ENCODE data around the gene TLCD2.
A peak's percentile ranks its signal among the peaks of the same experiment; 100 is the strongest.

Gene TLCD2

DNA sequence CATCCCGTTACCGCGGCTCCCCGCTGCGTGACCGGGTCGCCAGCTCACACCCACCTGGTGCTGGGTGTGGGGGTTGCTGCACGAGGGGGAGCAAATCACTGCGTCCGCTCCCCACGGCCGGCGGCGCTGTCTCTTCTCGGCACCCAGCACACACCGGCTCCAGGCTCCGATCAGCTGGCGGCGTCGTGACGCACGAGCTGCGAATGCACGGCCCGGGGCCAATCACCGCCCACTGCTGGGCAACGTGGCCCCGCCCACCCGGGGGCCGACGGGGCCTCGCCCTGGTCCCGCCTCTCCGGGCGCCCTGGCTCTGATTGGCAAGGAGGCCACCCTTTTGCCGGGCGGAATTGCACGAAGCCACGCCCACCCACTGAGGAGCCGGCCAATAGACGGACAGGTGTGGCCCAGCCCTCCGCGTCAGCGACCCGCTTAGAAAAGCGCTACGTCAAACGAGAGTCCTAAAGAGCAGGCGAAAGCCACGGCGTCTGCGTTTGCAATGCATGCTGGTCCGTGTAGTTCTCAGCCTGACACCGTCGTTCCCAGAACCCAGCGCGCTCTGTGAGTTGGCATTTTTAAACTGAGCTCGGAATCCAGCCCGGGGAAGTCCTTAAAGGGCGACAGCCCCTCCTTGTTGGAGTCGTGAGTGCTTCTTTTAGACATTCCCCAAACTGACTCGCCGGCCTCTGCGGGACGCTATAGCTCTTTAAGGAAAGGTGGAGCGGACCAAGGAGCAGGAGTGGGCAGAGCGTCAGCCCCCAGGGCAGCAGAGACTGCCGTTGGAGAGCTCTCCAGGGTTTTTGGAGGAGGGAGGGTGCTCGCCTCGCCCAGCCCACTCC, 6.1 kb upstream of the TLCD2 start:
- Histone ChIP-seq H3K4me1 (ENCODE audit: control insufficient read depth in 1 of 2, insufficient read depth in 2 of 2, low read length in 2 of 2) (peaks cover 16 to 25% of the 10 kb centered on the region in 2 experiments), H3K79me1 (ENCODE audit: low read length) (peaks cover 34% of the 10 kb centered on the region), H3K36me3 (ENCODE audit: control insufficient read depth in 1 of 2, insufficient read depth in 2 of 2, low read length in 2 of 2) (peaks cover 25 to 26% of the 10 kb centered on the region in 2 experiments), H3K9me3 (ENCODE audit: insufficient read depth, low read depth, low read length) (no peaks in the 10 kb centered on the region), H3K79me2 (ENCODE audit: control insufficient read depth, insufficient read depth, low read length, poor library complexity) (peaks cover 29% of the 10 kb centered on the region), H4K8ac (ENCODE audit: low read depth, low read length) (peak overlapping the region; percentile 98), H3K4ac (ENCODE audit: low read depth, low read length) (peak overlapping the region; percentile 92), H4K91ac (ENCODE audit: low read depth, low read length) (peak overlapping the region; percentile 100), H2AFZ (ENCODE audit: insufficient read depth, low read length, poor library complexity) (peak overlapping the region; percentile 89), H2BK5ac (ENCODE audit: low read depth, low read length, poor library complexity) (peak overlapping the region; percentile 100), H3K9ac (ENCODE audit: low read length) (peak overlapping the region; percentile 97), H3K27me3 (ENCODE audit: insufficient read depth, low read length) (no peaks in the 10 kb centered on the region), H4K12ac (ENCODE audit: low read depth, low read length) (peak overlapping the region; percentile 95), H2AK5ac (ENCODE audit: low read length) (peak overlapping the region; percentile 91), H3K23ac (ENCODE audit: low read length) (no peak overlapping the region), H2BK120ac (ENCODE audit: insufficient read depth, low read length, poor library complexity) (peak overlapping the region; percentile 99), H3K18ac (ENCODE audit: low read length) (peak overlapping the region; percentile 89), H2BK12ac (ENCODE audit: low read length) (peak overlapping the region; percentile 47), H3K4me2 (ENCODE audit: low read length) (peak overlapping the region; percentile 75), H3K27ac (ENCODE audit: low read depth, low read length) (peak overlapping the region; percentile 100), H3K14ac (ENCODE audit: low read length) (peak overlapping the region; percentile 98), H3K4me3 (ENCODE audit: low read depth, low read length) (peak overlapping the region; percentile 99)
- DNase-seq, result peak; percentile 100
- WGBS (ENCODE audit: extremely low coverage, insufficient coverage, insufficient read length), result no CpG with 5 or more reads among the region's 70 CpGs

DNA sequence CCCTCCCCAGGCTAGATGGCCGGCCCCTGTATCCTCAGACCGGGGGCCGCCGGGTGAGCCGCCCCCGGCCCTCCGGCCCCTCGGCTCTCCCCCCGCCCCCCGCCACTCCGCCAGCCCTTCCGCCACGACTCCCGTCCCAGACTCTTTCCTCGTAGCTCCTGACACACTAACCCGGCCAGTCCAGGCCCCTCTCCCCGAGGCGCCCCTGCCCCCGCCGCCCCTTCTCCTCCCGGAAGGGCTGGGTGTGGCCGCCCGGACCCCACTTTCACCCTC, 5.6 kb upstream of the TLCD2 start:
- Histone ChIP-seq H3K9ac (ENCODE audit: low read length) (peak overlapping the region; percentile 97), H3K14ac (ENCODE audit: low read length) (peak overlapping the region; percentile 95), H3K4ac (ENCODE audit: low read depth, low read length) (peak overlapping the region; percentile 80), H3K4me2 (ENCODE audit: low read length) (peak overlapping the region; percentile 74), H3K9me3 (ENCODE audit: insufficient read depth, low read depth, low read length) (no peaks in the 10 kb centered on the region), H3K79me2 (ENCODE audit: control insufficient read depth, insufficient read depth, low read length, poor library complexity) (peaks cover 29% of the 10 kb centered on the region), H2AFZ (ENCODE audit: insufficient read depth, low read length, poor library complexity) (no peak overlapping the region), H3K27me3 (ENCODE audit: insufficient read depth, low read length) (no peaks in the 10 kb centered on the region), H3K18ac (ENCODE audit: low read length) (peak overlapping the region; percentile 73), H3K36me3 (ENCODE audit: control insufficient read depth in 1 of 2, insufficient read depth in 2 of 2, low read length in 2 of 2) (peaks cover 25 to 26% of the 10 kb centered on the region in 2 experiments), H4K12ac (ENCODE audit: low read depth, low read length) (peak overlapping the region; percentile 29), H3K4me3 (ENCODE audit: low read depth, low read length) (peak overlapping the region; percentile 99), H4K8ac (ENCODE audit: low read depth, low read length) (peak overlapping the region; percentile 47), H4K91ac (ENCODE audit: low read depth, low read length) (peak overlapping the region; percentile 82), H3K27ac (ENCODE audit: low read depth, low read length) (peak overlapping the region; percentile 82), H3K4me1 (ENCODE audit: control insufficient read depth in 1 of 2, insufficient read depth in 2 of 2, low read length in 2 of 2) (peaks cover 19 to 29% of the 10 kb centered on the region in 2 experiments), H2BK120ac (ENCODE audit: insufficient read depth, low read length, poor library complexity) (peak overlapping the region; percentile 67), H2BK12ac (ENCODE audit: low read length) (no peak overlapping the region), H2BK5ac (ENCODE audit: low read depth, low read length, poor library complexity) (peak overlapping the region; percentile 84), H2AK5ac (ENCODE audit: low read length) (peak overlapping the region; percentile 91), H3K79me1 (ENCODE audit: low read length) (peaks cover 38% of the 10 kb centered on the region), H3K23ac (ENCODE audit: low read length) (no peak overlapping the region)
- no peak for DNase-seq
- WGBS (ENCODE audit: extremely low coverage, insufficient coverage, insufficient read length), result no CpG with 5 or more reads among the region's 23 CpGs

DNA sequence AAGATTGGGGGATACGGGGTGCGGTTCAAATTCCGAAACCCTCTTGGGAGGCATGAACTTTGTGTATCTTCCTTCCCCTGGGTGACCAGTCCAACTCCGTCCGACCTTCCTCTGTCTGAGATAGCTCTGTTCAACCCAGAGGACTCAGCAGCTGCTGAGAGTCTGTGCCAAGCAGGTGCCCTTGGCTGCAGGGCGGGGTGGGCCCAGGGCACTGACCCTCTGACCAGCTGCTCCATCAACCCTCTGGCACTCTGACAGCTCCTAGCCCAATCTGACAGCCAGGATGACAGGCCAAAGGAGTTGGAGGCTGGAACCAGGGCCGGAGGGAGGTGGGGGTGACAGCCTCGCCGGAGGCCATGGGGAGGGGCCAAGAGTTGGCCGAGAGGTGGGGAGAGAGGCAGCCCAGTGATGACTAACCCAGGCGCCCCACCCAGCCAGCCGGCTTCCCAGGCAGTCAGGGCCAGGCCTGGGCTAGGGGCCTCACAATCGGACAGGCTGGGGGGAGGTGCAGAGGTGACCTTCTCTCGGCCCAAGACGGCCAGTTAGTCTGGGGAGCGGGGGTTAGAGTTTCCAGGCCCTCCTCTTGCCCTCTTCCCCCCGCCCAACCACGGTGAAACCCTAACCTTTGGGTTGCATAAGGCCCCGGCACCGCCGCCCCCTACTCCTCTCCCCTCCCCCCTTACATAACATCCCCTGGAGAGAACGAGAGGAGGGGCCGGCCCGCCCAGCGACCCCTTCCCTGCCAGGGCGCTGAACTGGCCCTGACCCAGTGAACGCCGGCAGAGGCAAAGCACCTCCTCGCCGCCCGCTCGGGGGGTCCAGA, 5.0 kb upstream of the TLCD2 start:
- peak; percentile 88 to 95 for DNase-seq
- Histone ChIP-seq H3K9me3 (ENCODE audit: insufficient read depth, low read depth, low read length) (no peaks in the 10 kb centered on the region), H3K27ac (ENCODE audit: low read depth, low read length) (peak overlapping the region; percentile 82), H2BK5ac (ENCODE audit: low read depth, low read length, poor library complexity) (peak overlapping the region; percentile 84), H3K9ac (ENCODE audit: low read length) (peak overlapping the region; percentile 86), H3K14ac (ENCODE audit: low read length) (peak overlapping the region; percentile 95), H2AK5ac (ENCODE audit: low read length) (peak overlapping the region; percentile 27), H3K4me1 (ENCODE audit: control insufficient read depth in 1 of 2, insufficient read depth in 2 of 2, low read length in 2 of 2) (peaks cover 21 to 32% of the 10 kb centered on the region in 2 experiments), H3K18ac (ENCODE audit: low read length) (peak overlapping the region; percentile 73), H4K12ac (ENCODE audit: low read depth, low read length) (peak overlapping the region; percentile 5), H3K79me1 (ENCODE audit: low read length) (peaks cover 38% of the 10 kb centered on the region), H3K4me3 (ENCODE audit: low read depth, low read length) (peak overlapping the region; percentile 99), H3K23ac (ENCODE audit: low read length) (no peak overlapping the region), H2AFZ (ENCODE audit: insufficient read depth, low read length, poor library complexity) (no peak overlapping the region), H3K27me3 (ENCODE audit: insufficient read depth, low read length) (no peaks in the 10 kb centered on the region), H3K79me2 (ENCODE audit: control insufficient read depth, insufficient read depth, low read length, poor library complexity) (peaks cover 29% of the 10 kb centered on the region), H3K4me2 (ENCODE audit: low read length) (peak overlapping the region; percentile 74), H3K4ac (ENCODE audit: low read depth, low read length) (peak overlapping the region; percentile 80), H2BK12ac (ENCODE audit: low read length) (peak overlapping the region; percentile 37), H4K91ac (ENCODE audit: low read depth, low read length) (peak overlapping the region; percentile 82), H2BK120ac (ENCODE audit: insufficient read depth, low read length, poor library complexity) (peak overlapping the region; percentile 64), H3K36me3 (ENCODE audit: control insufficient read depth in 1 of 2, insufficient read depth in 2 of 2, low read length in 2 of 2) (peaks cover 25 to 26% of the 10 kb centered on the region in 2 experiments), H4K8ac (ENCODE audit: low read depth, low read length) (peak overlapping the region; percentile 10)
- WGBS (ENCODE audit: extremely low coverage, insufficient coverage, insufficient read length), result no CpG with 5 or more reads among the region's 32 CpGs

DNA sequence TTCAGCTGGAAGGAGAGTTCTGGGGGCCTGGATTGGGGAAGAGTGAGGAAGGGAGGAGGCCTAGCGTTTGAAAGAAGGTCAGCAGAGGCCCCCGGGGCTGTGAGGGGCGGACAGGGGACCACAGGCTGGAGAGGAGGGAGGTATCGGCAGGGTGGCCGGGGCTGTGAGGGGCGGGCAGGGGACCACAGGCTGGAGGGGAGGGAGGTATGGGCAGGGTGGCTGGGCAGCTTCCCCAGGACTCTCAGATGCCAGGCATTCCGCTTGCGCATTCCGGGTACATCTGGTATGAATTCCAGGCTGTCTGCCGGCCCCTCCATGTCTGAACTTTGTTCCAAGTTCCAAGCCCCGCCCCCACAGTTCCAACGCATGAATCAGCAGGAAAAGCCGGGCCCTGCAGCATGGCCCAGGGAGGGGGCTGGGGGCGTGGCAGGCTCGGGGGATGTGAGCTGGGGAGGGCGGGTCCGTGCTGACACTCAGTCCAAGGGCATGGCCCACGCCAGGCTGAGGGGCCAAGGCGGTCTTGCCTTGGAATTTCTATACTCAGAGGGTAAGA, 4.3 kb upstream of the TLCD2 start:
- peak overlapping the region; percentile 88 for H4K91ac ChIP-seq (ENCODE audit: low read depth, low read length)
- WGBS (ENCODE audit: extremely low coverage, insufficient coverage, insufficient read length), result no CpG with 5 or more reads among the region's 19 CpGs
- peak overlapping the region; percentile 84 for H2BK120ac ChIP-seq (ENCODE audit: insufficient read depth, low read length, poor library complexity)
- H2BK5ac ChIP-seq (ENCODE audit: low read depth, low read length, poor library complexity), result peak overlapping the region; percentile 91
- DNase-seq, result peak; percentile 96
- H3K18ac ChIP-seq (ENCODE audit: low read length), result peak overlapping the region; percentile 96
- H3K4me1 ChIP-seq (ENCODE audit: control insufficient read depth in 1 of 2, insufficient read depth in 2 of 2, low read length in 2 of 2), result peaks cover 21 to 32% of the 10 kb centered on the region in 2 experiments
- H3K4me3 ChIP-seq (ENCODE audit: low read depth, low read length), result peak overlapping the region; percentile 99
- peak overlapping the region; percentile 95 for H3K27ac ChIP-seq (ENCODE audit: low read depth, low read length)
- peak overlapping the region; percentile 93 for H3K4ac ChIP-seq (ENCODE audit: low read depth, low read length)
- H3K4me2 ChIP-seq (ENCODE audit: low read length), result peak overlapping the region; percentile 74
- peak overlapping the region; percentile 68 for H2BK12ac ChIP-seq (ENCODE audit: low read length)
- H4K8ac ChIP-seq (ENCODE audit: low read depth, low read length), result peak overlapping the region; percentile 86
- H3K23ac ChIP-seq (ENCODE audit: low read length), result no peak overlapping the region
- peak overlapping the region; percentile 68 for H4K12ac ChIP-seq (ENCODE audit: low read depth, low read length)
- peaks cover 41% of the 10 kb centered on the region for H3K79me1 ChIP-seq (ENCODE audit: low read length)
- peaks cover 32% of the 10 kb centered on the region for H3K79me2 ChIP-seq (ENCODE audit: control insufficient read depth, insufficient read depth, low read length, poor library complexity)
- peak overlapping the region; percentile 25 for H2AFZ ChIP-seq (ENCODE audit: insufficient read depth, low read length, poor library complexity)
- H3K14ac ChIP-seq (ENCODE audit: low read length), result peak overlapping the region; percentile 92
- no peaks in the 10 kb centered on the region for H3K9me3 ChIP-seq (ENCODE audit: insufficient read depth, low read depth, low read length)
- H3K27me3 ChIP-seq (ENCODE audit: insufficient read depth, low read length), result no peaks in the 10 kb centered on the region
- peaks cover 25 to 26% of the 10 kb centered on the region in 2 experiments for H3K36me3 ChIP-seq (ENCODE audit: control insufficient read depth in 1 of 2, insufficient read depth in 2 of 2, low read length in 2 of 2)
- H2AK5ac ChIP-seq (ENCODE audit: low read length), result peak overlapping the region; percentile 50
- H3K9ac ChIP-seq (ENCODE audit: low read length), result peak overlapping the region; percentile 87
